HCT116 (cell line): Measurements from ENCODE around the gene NT5DC3.

ENCODE experiments used
- CTCF ChIP-seq, 3 experiments: fragments of 200-600 bp in 1 of 3; sonication (generic) in 1 of 3; IDR thresholded peaks in 2 of 3; conservative IDR thresholded peaks in 1 of 3; 2 replicates each; pipeline ENCODE4 v1.5.1; 2012 to 2017; ENCODE audit warnings: low read depth in 2 of 3, low read length in 2 of 3, antibody characterized with exemption in 1 of 3, borderline replicate concordance in 1 of 3, control low read depth in 1 of 3, mild to moderate bottlenecking in 1 of 3, mixed read lengths in 1 of 3, mixed run types in 1 of 3, moderate library complexity in 1 of 3; ENCODE audit not compliant: insufficient read depth in 1 of 3
- JUND ChIP-seq: IDR thresholded peaks from 2 replicates; pipeline ENCODE4 v1.6.1; 2012
- POLR2AphosphoS5 ChIP-seq: IDR thresholded peaks from 2 replicates; pipeline ENCODE4 v1.6.1; 2011; ENCODE audit warnings: mild to moderate bottlenecking, low read depth, low read length, moderate library complexity
- ZBTB33 ChIP-seq: IDR thresholded peaks from 2 replicates; pipeline ENCODE4 v1.6.1; 2011; ENCODE audit warnings: mild to moderate bottlenecking, low read length, moderate library complexity; ENCODE audit not compliant: insufficient replicate concordance; ENCODE audit errors: extremely low read depth

GRCh38 chr12:103801709-103802585, 39.1 kb downstream of the NT5DC3 start:
- TF ChIP-seq CTCF (IDR thresholded peaks at IDR 0.05 in 2 of 3, conservative IDR thresholded peaks at IDR 0.05 in 1 of 3; ENCODE audit: borderline replicate concordance in 1 of 3, insufficient read depth in 1 of 3, low read depth in 2 of 3, low read length in 2 of 3), result no peak
- TF ChIP-seq ZBTB33, result no peak
- TF ChIP-seq POLR2AphosphoS5, result no peak
- no peak for TF ChIP-seq JUND
